ENCODE measurements around the gene PIK3C3. TPM values are rescaled to one million over a fixed set of nuclear protein-coding genes. Genes with fewer than 3 reads are reported as not detected.
A peak's percentile ranks its signal among the peaks of the same experiment; 100 is the strongest.
"Not testable (repeated sequence)": the region's sequence is repeated elsewhere in the genome, so short reads cannot be mapped to it uniquely, and the experiment has no call there.

PIK3C3 gene
- total RNA-seq, 2 donors from 2014 or later = 31.4 to 32.3 TPM

DNA sequence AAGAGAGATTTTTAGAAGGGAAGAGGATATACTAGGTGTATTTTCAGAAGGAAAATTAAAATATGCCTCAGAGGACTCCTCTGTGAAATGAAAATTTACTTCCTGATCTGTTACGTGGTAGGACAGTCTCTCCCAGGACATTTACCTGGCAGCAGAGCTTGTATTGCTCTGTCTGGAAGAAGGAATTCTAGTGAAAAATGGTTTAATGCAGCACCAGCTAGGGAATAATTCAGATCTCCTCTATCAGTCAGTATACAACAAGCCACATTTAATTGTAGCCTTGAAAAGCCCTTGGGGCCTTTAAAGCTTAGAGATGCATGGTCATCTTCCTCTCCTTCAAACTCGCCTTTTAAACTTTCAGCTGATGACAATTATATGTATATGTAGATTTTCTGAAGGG lies 49.6 kb downstream of the PIK3C3 start:
- intact Hi-C loops (cut with DNase I) = no loop called here
- DNase-seq = no peak
- ATAC-seq = no peak

DNA sequence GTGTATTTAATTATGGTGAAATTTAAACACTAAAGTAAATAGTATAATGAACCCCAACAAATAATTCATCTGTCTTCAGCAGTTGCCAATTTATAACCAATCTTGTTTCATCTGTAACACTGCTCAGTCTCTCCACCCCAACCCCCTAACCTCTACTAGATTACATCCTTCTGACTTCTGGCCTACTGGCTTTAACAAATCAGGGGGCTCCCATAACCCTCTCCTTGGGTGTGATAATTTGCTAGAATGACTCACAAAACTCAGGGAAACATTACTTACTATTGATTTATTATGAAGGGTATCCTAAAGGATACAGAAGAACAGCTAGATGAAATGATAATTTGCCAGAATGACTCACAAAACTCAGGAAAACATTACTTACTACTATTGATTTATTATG lies 50.7 kb downstream of the PIK3C3 start:
- ATAC-seq = no peak
- intact Hi-C loops (cut with DNase I) = no loop called here
- no peak for DNase-seq

DNA sequence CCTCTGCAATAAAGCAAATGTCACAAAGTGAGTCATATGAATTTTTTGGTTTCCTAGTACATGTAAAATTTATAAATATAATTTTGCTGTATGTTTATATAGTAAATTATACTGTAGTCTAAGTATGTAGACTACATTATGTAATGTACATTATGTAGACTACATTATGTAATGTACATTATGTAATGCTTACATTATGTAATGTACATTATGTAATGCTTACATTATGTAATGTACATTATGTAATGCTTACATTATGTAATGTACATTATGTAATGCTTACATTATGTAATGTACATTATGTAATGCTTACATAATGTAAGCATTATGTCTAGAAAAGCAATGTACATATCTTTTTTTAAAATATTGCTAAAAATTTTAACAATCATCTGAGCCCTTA lies 54.4 kb downstream of the PIK3C3 start:
- DNase-seq; intact Hi-C loops (cut with DNase I); ATAC-seq: not testable (repeated sequence)

DNA sequence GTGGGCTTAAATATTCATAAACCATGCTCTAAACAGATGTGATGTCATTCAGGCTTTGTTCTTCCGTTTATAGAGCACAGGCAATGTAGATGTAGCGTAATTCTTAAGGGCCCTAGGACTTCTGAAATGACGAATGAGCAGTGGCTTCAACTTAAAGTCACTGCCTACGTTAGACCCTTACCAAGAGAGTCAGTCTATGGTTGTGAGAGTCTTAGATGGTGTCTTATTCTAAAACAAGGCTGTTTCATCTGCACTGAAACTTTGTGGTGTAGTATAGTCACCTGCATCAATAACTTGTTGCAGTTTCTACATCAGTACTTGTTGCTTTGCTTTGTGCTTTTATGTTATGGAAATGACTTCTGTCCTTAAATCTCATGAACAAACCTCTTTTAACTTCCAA lies 56.0 kb downstream of the PIK3C3 start:
- intact Hi-C loops (cut with DNase I) = no loop called here
- no peak for ATAC-seq
- no peak for DNase-seq

DNA sequence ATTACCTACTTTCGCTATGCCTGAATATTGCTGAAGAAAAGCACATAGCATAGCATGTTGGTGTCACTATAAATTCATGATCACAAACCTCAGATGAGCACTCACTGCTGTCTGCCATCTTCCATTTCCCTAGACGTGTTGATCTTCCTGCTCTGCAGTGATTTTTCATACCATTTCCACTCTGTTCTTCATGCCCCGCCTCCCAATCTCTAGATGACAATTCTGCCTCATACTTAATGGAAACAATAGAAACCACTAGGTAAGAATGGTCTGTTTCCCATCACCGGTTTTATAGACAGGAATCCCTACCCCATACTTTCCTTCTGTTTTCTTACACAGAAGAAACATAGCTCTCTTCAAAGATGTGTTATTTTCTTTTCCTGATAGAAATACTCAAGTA lies 63.8 kb downstream of the PIK3C3 start:
- intact Hi-C loops (cut with DNase I) = no loop called here
- DNase-seq (no peak), ATAC-seq (no peak)

DNA sequence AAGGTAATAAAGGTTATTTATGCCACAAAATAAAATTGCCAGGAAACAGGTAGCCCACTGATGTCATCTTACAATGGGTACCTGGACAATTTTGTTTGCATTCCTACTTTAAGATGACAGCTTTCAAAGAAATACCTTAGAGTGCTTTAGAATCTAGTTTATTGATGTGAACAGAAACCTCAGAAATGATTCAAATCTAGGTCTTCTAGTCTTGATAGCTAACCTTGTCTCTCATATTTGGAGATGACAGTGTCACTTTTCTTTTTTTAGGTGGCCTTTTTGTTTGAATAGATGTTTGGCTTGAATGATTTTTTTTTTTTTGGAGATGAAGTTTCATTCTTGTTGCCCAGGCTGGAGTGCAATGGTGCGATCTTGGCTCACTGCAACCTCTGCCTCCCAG lies 69.1 kb downstream of the PIK3C3 start:
- intact Hi-C loops (cut with DNase I) = no loop called here
- no peak for DNase-seq
- ATAC-seq = no peak

DNA sequence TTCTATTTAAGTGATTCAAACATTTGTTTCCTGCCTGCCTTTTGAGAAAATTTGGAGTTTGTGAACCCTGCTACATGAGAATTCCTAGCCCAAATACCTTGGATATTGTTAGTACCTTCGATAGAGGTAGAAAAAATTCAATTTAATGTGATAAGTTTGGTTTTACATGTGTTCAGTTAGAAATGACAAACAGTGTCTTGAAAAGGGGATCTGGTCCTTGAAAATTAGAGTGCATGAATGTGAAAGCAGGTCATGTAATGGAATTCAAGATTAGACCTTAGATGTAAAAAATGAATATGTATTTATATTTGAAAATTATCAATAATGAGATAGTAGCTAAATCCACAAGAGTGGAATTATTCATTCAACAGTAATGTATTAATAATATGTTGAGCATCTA lies 70.5 kb downstream of the PIK3C3 start:
- intact Hi-C loops (cut with DNase I) = no loop called here
- ATAC-seq = no peak
- DNase-seq = no peak

DNA sequence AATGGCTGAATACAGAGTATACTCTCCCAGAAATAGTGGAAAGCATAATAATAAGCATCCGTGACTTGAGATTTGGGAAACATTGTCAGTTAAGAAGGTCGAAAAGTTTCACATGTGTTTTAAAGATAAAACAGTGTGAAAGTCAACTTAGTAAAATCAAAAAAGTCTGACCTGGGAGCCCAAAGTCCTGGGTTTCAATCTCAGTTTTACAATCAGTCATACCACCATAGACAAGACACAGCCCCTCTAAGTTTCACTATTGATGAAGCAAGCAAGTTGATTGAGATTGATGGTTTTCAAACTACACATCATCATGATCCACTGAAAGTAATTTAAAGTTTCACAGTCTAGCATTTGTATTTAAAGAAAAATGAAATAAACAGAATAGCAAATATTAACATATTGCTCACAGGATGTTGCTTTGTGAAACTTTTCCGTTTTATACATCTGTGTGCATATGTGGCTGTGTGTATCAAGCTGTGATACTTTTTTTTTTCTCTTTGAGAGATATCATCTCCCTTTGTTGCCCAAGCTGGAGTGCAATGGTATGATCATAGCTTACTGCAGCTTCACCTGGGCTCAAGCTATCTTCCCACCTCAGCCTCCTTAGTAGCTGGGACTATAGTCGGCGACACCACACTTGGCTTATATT lies 71.1 kb downstream of the PIK3C3 start:
- intact Hi-C loops (cut with DNase I) = no loop called here
- no peak for DNase-seq
- ATAC-seq = no peak

DNA sequence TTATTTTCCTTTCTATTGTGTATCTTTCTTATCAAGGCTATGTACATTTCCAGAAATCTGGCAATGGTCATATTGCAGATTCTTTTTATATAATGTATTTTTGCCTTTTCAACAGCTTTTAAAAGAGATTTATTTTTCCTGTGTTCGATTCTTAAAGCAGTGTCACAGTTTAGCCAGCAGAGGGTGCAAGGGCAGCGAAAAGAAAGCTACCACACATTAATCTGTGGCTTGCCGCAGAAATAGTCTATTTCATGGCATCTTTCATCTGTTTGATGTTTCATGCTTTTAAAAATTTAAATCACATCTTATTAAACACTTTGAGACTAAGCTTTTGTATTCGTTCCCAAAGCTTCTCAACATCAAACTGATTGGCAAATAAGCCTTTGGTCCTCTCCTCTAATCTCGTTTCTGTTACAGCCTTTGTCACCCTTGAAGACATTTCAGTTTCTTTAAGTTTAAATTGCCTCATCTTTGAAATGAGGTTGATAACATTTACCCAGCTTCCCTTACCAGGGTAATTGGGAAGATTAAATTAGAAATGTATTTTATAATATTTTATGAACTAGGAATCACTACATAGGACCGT lies 73.3 kb downstream of the PIK3C3 start:
- intact Hi-C loops (cut with DNase I) = no loop called here
- ATAC-seq = no peak

DNA sequence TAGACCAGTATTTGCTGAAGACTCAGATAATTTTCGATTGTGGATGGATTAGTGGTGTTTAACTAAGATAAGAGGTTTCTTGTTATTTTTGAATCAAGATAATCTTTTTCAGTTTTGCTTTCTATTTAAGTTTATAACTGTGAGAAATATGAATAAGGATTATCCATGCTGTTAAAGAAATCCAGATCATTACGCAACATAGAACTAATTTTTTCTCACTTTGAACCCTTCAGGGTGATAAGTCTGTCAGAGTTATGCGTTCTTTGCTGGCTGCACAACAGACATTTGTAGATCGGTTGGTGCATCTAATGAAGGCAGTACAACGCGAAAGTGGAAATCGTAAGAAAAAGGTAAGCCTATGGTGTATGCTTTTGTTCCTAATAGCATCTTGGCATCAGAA lies 74.1 kb downstream of the PIK3C3 start:
- intact Hi-C loops (cut with DNase I) = no loop called here
- ATAC-seq (no peak), DNase-seq (no peak)

More for the DNA sequence above, 73.3 kb downstream of the PIK3C3 start:
- no peak for DNase-seq

DNA sequence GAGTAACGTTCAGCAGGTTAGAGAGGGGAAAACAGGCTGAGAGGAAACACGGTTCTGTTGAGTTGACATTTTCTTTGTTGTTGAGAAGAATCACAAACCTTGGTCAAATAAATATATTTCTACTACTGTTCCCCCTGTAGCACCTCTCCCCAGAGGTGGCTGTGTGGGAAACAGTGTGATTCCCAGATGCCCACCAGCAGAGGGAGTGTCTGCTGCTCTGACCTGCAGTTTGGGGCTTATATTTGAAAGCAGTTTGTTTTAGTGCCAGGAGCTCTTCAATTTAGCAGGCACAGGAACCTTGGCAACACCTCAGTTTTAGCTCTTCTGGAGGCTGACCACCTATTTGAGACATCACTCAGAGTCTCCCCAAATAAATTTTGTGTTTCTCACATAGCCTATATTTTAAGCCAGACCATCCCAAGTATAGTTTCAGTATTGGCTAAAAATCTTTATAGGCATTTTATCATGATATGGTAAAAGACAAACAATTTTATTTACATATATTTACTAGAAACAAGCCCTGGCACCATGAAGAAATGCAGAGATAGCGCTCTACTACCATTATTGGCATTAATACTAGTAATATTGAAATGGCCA lies 75.7 kb downstream of the PIK3C3 start:
- no peak for ATAC-seq
- no peak for DNase-seq
- intact Hi-C loops (cut with DNase I) = no loop called here

DNA sequence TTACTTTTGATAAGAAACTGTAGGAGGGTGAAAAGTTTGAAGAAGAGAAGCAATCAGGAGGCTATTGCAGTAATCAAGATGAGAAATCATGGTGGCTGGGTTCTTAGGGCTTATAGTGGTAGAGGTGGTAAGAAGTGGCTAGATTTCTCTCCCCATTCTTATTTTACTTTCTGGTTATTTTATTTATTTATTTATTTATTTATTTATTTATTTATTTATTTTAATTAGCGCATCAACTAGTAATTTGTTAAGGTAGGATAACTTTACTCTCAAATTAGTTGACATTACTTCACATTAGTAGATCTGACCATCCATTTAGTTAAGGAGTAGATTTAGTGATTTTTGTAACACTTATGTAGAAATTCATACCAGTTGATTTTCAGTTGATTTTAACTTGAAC lies 77.4 kb downstream of the PIK3C3 start:
- DNase-seq (no peak), ATAC-seq (no peak)
- intact Hi-C loops (cut with DNase I) = no loop called here

DNA sequence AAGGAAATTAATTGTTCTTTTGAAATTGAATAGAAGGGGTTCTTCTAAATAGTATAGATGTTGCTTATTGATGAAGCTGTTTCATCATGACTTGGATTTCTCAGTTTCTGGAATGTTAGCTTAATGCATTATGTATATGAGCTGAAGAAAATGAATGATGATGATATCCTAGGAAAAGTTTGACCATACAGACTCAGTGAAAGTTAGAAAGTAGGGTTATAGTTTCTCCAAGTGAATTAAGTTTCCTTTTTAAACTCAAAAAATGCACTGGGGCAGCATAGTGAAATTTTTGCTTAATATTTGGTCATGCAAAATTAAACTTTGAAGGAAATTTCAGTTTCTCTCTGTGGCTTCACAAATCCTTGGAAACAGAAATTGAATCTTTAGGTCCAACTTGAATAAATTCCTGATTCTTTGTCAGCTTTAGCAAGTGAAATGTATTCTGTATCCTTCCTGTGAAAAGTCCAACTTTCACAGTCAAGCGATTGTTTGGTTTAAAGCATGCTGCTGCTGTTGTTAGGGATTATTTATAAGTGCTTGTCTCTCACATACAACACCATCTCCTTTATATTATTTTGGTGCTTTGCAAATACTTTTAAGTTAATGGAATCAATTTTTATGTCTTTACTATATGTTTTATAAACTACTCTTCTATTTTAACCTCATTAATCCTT lies 78.2 kb downstream of the PIK3C3 start:
- intact Hi-C loops (cut with DNase I) = no loop called here
- no peak for ATAC-seq
- DNase-seq = no peak

DNA sequence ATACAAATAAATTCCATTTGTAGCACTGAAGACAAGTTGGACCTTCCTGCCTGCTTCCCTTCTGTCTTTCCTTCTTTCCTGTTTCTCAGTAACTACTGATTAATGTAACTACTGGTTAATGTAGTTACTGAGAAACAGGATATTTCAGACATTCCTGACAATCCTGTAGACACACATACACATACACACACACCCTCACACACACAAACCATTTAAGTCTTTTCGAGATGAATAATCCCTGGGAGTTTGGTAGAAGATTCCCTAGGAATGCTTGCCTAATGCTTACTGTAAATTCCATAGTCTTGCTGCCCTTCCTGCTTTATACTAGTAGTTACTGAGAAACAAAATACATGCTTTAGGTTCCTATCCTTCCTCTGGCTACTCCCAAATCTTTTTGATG lies 83.9 kb downstream of the PIK3C3 start:
- no peak for DNase-seq
- intact Hi-C loops (cut with DNase I) = no loop called here
- no peak for ATAC-seq

DNA sequence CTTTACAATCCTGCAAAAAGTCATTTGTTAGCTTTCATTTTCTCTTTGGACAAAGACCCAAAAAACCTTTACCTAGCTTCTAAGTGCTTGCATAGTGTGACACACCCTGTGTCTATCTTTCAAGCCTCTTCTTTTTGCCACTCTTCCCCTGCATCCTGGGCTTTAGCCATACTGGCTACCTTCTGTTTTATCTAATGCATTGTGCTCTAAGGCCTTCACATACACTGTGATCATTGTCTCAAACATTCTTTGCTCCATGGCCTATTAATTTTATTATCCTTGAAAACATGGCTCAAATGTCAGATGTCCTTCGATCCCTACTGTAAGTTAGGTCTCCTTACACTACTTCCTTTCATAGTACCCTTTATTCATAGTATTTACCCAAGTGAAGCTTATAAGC lies 84.4 kb downstream of the PIK3C3 start:
- DNase-seq (no peak), ATAC-seq (no peak)
- intact Hi-C loops (cut with DNase I) = no loop called here

DNA sequence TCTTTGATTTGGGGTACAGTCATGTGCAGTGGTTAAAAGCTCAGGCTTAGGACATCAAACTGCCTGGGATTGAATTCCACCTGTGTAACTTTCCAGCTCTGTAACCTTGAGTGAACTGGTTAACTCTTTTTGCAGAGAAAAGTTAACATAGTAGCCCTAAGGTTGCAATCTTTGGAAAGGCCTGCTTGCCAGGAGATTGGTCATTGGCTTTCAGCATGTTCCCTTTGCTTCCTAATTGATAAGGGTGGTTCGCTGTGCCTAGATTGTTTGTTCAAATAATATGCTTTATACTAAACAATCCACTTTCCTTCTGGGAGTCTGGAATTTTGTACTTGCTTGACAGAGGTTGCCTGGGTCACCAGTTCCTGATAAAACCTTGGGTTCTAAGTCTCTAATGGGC lies 86.8 kb downstream of the PIK3C3 start:
- no peak for DNase-seq
- ATAC-seq = no peak
- intact Hi-C loops (cut with DNase I) = no loop called here

DNA sequence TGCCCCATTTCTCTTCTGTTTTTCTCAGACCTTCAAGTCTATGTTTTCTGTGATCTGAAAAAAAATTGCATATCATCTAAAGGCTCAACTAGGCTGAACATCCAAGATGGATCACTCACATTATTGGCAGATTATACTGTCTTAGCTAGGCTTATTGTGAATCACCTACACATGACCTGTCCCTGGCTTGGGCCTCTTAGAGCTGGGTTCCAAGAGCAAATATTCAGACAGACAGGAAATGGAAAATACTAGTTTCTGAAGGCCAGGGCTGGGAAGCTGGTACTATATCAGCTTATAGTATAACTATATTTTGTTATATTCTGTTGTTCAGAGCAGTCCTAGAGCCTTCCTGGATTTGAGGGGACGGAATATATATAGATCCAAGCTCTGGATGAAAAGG lies 90.3 kb downstream of the PIK3C3 start:
- intact Hi-C loops (cut with DNase I) = no loop called here
- DNase-seq (no peak), ATAC-seq (no peak)

DNA sequence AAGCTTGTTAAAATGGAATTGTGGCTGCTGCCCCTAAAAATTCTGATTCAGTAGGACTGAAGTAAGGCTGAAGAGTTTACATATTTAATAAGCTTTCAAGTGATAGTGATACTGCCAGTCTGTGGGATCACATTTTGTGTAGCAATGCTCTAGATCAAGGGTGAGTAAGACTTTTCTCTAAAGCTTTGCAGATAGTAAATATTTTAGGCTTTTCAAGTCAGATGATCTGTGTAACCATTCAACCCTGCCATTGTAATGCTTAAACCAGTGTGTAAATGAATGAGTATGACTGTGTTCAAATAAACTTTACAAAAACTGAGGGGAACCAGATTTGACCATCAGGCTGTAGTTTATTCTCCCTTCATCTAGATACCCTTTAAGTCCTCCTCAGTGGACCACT lies 92.7 kb downstream of the PIK3C3 start:
- intact Hi-C loops (cut with DNase I) = no loop called here
- ATAC-seq = no peak
- DNase-seq = no peak

DNA sequence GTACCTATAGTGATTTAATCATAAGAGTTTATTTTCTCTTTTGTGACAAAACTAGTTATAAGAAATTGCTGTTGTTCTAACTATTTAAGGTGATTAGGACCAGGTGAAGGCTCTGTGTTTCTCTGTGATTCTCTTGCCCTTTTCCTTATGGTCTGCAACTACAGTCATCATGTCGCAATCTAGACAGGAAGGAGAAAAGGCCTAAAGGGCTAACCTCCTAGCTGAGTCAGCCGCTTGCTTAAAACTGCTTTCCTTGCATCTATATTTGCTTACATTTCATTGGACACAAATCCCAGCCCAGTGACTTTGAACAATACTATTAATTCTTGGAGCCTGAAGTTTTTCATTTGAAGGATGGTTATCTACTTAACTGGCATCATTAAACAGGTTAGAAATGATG lies 93.1 kb downstream of the PIK3C3 start:
- intact Hi-C loops (cut with DNase I) = no loop called here
- peak in 1 of 2 donors; percentile 61 for ATAC-seq
- DNase-seq = no peak

DNA sequence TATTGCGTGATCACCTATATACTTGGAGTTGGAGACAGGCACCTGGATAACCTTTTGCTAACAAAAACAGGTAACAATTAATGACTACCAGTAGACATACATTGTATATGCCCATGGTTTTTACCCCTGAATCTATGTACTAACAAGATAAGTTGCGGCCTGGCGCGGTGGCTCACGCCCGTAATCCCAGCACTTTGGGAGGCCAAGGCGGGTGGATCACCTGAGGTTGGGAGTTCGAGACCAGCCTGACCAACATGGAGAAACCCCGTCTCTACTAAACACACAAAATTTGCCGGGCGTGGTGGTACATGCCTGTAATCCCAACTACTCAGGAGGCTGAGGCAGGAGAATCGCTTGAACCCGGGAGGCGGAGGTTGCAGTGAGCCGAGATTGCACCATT lies 94.5 kb downstream of the PIK3C3 start:
- ATAC-seq; DNase-seq; intact Hi-C loops (cut with DNase I): not testable (repeated sequence)
